ENCODE measurements around the gene SPSB1.

DNA sequence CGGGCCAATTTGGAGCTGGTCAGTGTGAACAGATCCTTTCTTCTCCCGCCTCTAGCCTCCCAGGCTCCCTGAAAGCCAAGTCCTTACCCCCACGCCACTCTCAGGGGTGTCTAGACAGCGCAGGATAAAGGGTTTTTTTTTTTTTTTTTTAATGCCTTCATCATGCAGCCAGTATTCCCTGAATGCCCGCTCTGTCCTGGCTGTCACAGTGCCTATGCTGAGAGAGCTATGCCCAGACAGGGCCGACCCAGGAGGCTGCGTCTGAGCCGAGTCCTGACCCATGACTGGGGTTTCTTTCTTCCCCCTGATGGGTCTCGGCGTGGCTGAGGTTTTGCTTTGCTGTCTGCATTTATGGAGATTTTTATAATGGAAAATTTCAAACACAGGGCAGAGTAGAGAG lies 18.3 kb downstream of the SPSB1 start:
- TF ChIP-seq, protein P1, sequence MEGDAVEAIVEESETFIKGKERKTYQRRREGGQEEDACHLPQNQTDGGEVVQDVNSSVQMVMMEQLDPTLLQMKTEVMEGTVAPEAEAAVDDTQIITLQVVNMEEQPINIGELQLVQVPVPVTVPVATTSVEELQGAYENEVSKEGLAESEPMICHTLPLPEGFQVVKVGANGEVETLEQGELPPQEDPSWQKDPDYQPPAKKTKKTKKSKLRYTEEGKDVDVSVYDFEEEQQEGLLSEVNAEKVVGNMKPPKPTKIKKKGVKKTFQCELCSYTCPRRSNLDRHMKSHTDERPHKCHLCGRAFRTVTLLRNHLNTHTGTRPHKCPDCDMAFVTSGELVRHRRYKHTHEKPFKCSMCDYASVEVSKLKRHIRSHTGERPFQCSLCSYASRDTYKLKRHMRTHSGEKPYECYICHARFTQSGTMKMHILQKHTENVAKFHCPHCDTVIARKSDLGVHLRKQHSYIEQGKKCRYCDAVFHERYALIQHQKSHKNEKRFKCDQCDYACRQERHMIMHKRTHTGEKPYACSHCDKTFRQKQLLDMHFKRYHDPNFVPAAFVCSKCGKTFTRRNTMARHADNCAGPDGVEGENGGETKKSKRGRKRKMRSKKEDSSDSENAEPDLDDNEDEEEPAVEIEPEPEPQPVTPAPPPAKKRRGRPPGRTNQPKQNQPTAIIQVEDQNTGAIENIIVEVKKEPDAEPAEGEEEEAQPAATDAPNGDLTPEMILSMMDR (IDR thresholded peaks at IDR 0.05): no peak
- no peak for TF ChIP-seq POLR2A (IDR thresholded peaks at IDR 0.05)
